CD4-positive, alpha-beta T cell (primary cell): Measurements from ENCODE around the gene DDX52. TPM values are rescaled to one million over a fixed set of nuclear protein-coding genes. Genes with fewer than 3 reads are reported as not detected.

Experiments used
- ATAC-seq: fragments of 200-7000 bp; cut with Tn5 transposase; one replicate; pipeline ENCODE4 v1.10.0; 2022; ENCODE audit warnings: mild to moderate bottlenecking; ENCODE audit not compliant: poor library complexity
- CTCF ChIA-PET: fragments of 350-600 bp; sonication (Branson Sonifier 250); formaldehyde crosslinking; loops from one replicate; lab custom pipeline; 2021; ENCODE audit warnings: antibody characterized with exemption, inconsistent platforms; lab: Charles Lee
- POLR2A ChIA-PET: fragments of 350-600 bp; sonication (Branson Sonifier 250); formaldehyde crosslinking; loops from one replicate; lab custom pipeline; 2021; ENCODE audit warnings: antibody characterized with exemption, inconsistent platforms; lab: Charles Lee
- DNase-seq, 14 experiments: peaks; one replicate each; pipeline ENCODE4 v3.0.0-alpha.2; 2013 to 2020; ENCODE audit warnings: mixed read lengths in 2 of 14
- H3K27ac ChIP-seq, 2 donors: one replicate each; pipeline versions ENCODE4 v1.5.1 to v1.7.0; 2013; ENCODE audit warnings: low read length in 2 of 2, low read depth in 1 of 2, mild to moderate bottlenecking in 1 of 2
- H3K27me3 ChIP-seq, 2 experiments: 1 replicate in 1 of 2; 2 replicates in 1 of 2; pipeline versions ENCODE4 v1.6.1 to v1.7.0; 2013; ENCODE audit warnings: low read length in 2 of 2, control low read depth in 1 of 2, mild to moderate bottlenecking in 1 of 2, moderate library complexity in 1 of 2; ENCODE audit not compliant: insufficient read depth in 2 of 2, control insufficient read depth in 1 of 2
- H3K36me3 ChIP-seq: one replicate; pipeline ENCODE4 v1.6.1; 2013; ENCODE audit warnings: low read length, control low read depth; ENCODE audit not compliant: insufficient read depth
- H3K4me1 ChIP-seq: one replicate; pipeline ENCODE4 v1.6.1; 2013; ENCODE audit warnings: low read length, control low read depth; ENCODE audit not compliant: insufficient read depth
- H3K4me3 ChIP-seq: one replicate; pipeline ENCODE4 v1.5.1; 2013; ENCODE audit warnings: mild to moderate bottlenecking, low read length, moderate library complexity
- H3K9me3 ChIP-seq, 2 experiments: 1 replicate in 1 of 2; 2 replicates in 1 of 2; pipeline versions ENCODE4 v1.6.1 to v1.7.0; 2013; ENCODE audit warnings: low read length in 2 of 2, mild to moderate bottlenecking in 2 of 2, control low read depth in 1 of 2, moderate library complexity in 1 of 2; ENCODE audit not compliant: control insufficient read depth in 1 of 2, insufficient read depth in 1 of 2
- H3K27ac Mint-ChIP-seq: one replicate; pipeline ENCODE4 v1.8.0; 2020; ENCODE audit warnings: mixed read lengths
- H3K27me3 Mint-ChIP-seq: one replicate; pipeline ENCODE4 v1.8.0; 2021; ENCODE audit warnings: mixed read lengths
- H3K36me3 Mint-ChIP-seq: one replicate; pipeline ENCODE4 v1.8.0; 2021; ENCODE audit warnings: low read depth, mixed read lengths
- H3K4me1 Mint-ChIP-seq: one replicate; pipeline ENCODE4 v1.8.0; 2021; ENCODE audit warnings: low read depth, mixed read lengths
- H3K4me3 Mint-ChIP-seq: one replicate; pipeline ENCODE4 v1.8.0; 2020; ENCODE audit warnings: mild to moderate bottlenecking, mixed read lengths
- H3K9me3 Mint-ChIP-seq: one replicate; pipeline ENCODE4 v1.8.0; 2020; ENCODE audit warnings: mixed read lengths
- intact Hi-C, 2 experiments: fragments of 100-400 bp; cut with DNase I in 1 of 2; cut with micrococcal nuclease in 1 of 2; formaldehyde crosslinking; loops; one replicate each; pipeline versions ENCODE4 v1.15.1 to v1.9.0; 2023 to 2025; cut with DNase I, micrococcal nuclease
- total RNA-seq, 174 experiments: library from RNA in 2 of 174; stranded (reverse) in 2 of 174; gene quantifications; one replicate each; pipeline ENCODE4 v1.2.3 and lab custom pipeline; 2021 to 2026
- TF ChIP-seq, protein P1 (sequence below): fragments of 200-600 bp; IDR thresholded peaks from one replicate; pipeline ENCODE4 v1.8.0; 2022; ENCODE audit warnings: antibody characterized with exemption, mild to moderate bottlenecking

Gene DDX52
- total RNA-seq, 2 experiments from 2014 or later, result 27.4 to 30.1 TPM

DNA sequence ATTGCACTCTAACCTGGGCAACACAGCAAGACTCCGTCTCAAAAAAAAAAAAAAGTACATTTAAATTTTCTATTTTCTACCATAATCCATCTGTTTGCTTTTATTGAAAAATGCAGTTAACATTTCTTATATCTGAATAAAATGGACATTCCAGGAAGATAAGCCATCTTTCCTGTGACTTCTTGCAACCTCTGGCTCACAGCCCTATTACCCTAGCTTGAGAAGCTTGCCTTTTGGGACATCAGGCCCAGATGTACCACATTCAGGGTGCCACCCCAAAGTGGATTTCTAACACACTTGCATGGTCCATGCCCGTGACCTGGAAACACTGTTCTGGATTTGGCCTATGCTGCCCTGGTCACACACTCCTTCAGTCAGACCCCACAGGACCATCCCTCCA is 30.1 kb upstream of the DDX52 start:
- POLR2A ChIA-PET, result no interaction called here
- no peak overlapping the region for H3K27ac Mint-ChIP-seq
- CTCF ChIA-PET, result no interaction called here
- Histone ChIP-seq H3K4me1 (no peaks in the 10 kb centered on the region), H3K4me3 (no peak overlapping the region), H3K27ac (no peak overlapping the region), H3K36me3 (no peaks in the 10 kb centered on the region), H3K27me3 (peaks cover 0 to 4% of the 10 kb centered on the region in 2 experiments), H3K9me3 (no peaks in the 10 kb centered on the region)
- H3K9me3 Mint-ChIP-seq, result peaks cover under 1% of the 10 kb centered on the region
- no peaks in the 10 kb centered on the region for H3K36me3 Mint-ChIP-seq
- no peaks in the 10 kb centered on the region for H3K4me1 Mint-ChIP-seq
- ATAC-seq (no peak), DNase-seq (no peak)
- intact Hi-C loops, result loop anchor here in 1 of 2 experiments (10.0 kb wide), 1 partner anchor 61 kb away; no protein-coding TSS in a partner anchor
- TF ChIP-seq, protein P1, sequence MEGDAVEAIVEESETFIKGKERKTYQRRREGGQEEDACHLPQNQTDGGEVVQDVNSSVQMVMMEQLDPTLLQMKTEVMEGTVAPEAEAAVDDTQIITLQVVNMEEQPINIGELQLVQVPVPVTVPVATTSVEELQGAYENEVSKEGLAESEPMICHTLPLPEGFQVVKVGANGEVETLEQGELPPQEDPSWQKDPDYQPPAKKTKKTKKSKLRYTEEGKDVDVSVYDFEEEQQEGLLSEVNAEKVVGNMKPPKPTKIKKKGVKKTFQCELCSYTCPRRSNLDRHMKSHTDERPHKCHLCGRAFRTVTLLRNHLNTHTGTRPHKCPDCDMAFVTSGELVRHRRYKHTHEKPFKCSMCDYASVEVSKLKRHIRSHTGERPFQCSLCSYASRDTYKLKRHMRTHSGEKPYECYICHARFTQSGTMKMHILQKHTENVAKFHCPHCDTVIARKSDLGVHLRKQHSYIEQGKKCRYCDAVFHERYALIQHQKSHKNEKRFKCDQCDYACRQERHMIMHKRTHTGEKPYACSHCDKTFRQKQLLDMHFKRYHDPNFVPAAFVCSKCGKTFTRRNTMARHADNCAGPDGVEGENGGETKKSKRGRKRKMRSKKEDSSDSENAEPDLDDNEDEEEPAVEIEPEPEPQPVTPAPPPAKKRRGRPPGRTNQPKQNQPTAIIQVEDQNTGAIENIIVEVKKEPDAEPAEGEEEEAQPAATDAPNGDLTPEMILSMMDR, result no peak
- H3K4me3 Mint-ChIP-seq, result no peak overlapping the region
- peaks cover 25% of the 10 kb centered on the region for H3K27me3 Mint-ChIP-seq

DNA sequence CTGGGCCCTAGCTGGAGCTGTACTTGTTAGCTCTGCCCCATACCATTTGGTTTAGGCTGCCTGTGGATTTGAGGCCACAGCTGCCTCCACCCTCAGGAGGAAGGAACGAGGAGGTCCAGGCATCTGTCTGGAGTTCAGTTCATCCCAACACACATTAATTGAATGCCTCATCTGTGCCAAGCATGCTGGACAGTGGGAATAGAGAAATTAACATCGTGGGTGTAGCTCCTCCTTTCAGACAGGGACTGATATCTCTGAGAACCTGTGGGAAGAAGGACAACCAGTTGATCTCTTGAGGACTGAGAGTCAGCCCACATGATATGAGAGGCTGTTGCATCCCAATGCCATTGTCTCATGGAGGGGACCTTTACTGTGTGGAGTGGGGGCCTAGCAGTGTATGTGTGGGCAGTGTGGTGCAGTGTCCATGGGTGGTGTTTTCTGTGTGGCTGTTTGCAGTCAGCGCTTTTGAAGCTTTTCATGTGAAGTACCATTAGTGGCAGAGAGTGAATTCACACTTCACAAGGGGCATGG is 29.4 kb upstream of the DDX52 start:
- no peak overlapping the region for H3K27ac ChIP-seq
- TF ChIP-seq, protein P1, result no peak
- H3K9me3 Mint-ChIP-seq, result no peaks in the 10 kb centered on the region
- CTCF ChIA-PET, result no interaction called here
- intact Hi-C loops, result loop anchor here in 1 of 2 experiments (10.0 kb wide), 1 partner anchor 62 kb away; no protein-coding TSS in a partner anchor
- no peak overlapping the region for H3K4me3 ChIP-seq
- no peaks in the 10 kb centered on the region for H3K4me1 Mint-ChIP-seq
- H3K4me3 Mint-ChIP-seq, result no peak overlapping the region
- H3K27me3 ChIP-seq, result peaks cover 0 to 4% of the 10 kb centered on the region in 2 experiments
- ATAC-seq, result no peak
- H3K4me1 ChIP-seq, result no peaks in the 10 kb centered on the region
- no peak for DNase-seq
- H3K36me3 Mint-ChIP-seq, result no peaks in the 10 kb centered on the region
- H3K36me3 ChIP-seq, result no peaks in the 10 kb centered on the region
- H3K27ac Mint-ChIP-seq, result no peak overlapping the region
- peaks cover 19% of the 10 kb centered on the region for H3K27me3 Mint-ChIP-seq
- POLR2A ChIA-PET, result no interaction called here
- H3K9me3 ChIP-seq, result no peaks in the 10 kb centered on the region

DNA sequence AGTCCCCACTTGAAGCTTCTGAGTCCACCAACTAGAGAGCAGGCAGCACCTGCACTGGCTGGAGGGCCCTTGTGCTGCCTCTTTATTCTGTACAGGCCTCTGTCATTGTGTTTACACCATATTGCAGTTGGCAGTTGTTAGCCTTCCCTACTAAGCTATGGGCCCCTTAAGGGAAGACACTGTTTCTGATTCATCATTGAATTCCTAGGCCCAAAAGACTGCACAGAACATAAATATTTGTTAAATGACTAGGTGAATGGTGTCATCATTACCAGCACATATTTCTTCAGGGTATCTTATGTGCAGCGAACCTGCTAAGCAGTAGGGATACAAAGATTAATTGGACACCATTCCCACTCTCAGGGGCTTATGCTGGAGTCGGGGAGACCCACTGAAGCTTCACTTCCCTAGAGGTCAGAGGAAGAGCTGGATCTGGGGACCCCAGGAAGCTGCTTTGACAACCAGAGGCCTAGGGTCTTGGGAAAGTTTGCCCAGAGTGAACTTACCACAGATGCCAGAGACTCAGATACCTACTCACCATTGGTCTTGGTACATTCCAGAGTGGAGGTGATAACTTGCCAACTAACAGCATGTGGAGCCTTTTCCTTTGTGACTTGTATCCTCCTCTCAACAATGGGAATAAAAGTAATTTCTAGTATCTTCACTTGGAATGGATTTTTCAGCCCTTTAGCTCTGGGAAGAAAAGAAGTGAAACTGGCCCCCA is 28.7 kb upstream of the DDX52 start:
- no peaks in the 10 kb centered on the region for H3K4me1 Mint-ChIP-seq
- CTCF ChIA-PET, result no interaction called here
- DNase-seq (no peak), ATAC-seq (no peak)
- no peak overlapping the region for H3K4me3 Mint-ChIP-seq
- Histone ChIP-seq H3K4me1 (no peaks in the 10 kb centered on the region), H3K36me3 (no peaks in the 10 kb centered on the region), H3K27ac (no peak overlapping the region), H3K4me3 (no peak overlapping the region), H3K9me3 (no peaks in the 10 kb centered on the region), H3K27me3 (peaks cover 0 to 4% of the 10 kb centered on the region in 2 experiments)
- TF ChIP-seq, protein P1, result no peak
- H3K27ac Mint-ChIP-seq, result no peak overlapping the region
- H3K9me3 Mint-ChIP-seq, result no peaks in the 10 kb centered on the region
- POLR2A ChIA-PET, result no interaction called here
- intact Hi-C loops, result loop anchor here in 1 of 2 experiments (10.0 kb wide), 1 partner anchor 63 kb away; no protein-coding TSS in a partner anchor
- no peaks in the 10 kb centered on the region for H3K36me3 Mint-ChIP-seq
- peaks cover 19% of the 10 kb centered on the region for H3K27me3 Mint-ChIP-seq
